NCI-H1105 treated with DMSO at 0.1 percent for 48 hours (cell line): ENCODE data around the gene PDE6B.
"Not testable (repeated sequence)": the region's sequence is repeated elsewhere in the genome, so short reads cannot be mapped to it uniquely, and the experiment has no call there.

ENCODE experiments used
- DNase-seq: peaks from one replicate; lab custom pipeline; 2025; lab: John Stamatoyannopoulos, UW

PDE6B gene

GRCh38 chr4:683247-683897, 58.0 kb downstream of the PDE6B start:
- DNase-seq: no peak

- DNase-seq: no peak
Observed at GRCh38 chr4:683982-684622, 58.7 kb downstream of the PDE6B start.

- DNase-seq: no peak
Observed at GRCh38 chr4:684623-685327, 59.4 kb downstream of the PDE6B start.

- DNase-seq: no peak
Observed at GRCh38 chr4:685679-686412, 60.5 kb downstream of the PDE6B start.

GRCh38 chr4:686413-687040, 61.2 kb downstream of the PDE6B start:
- no peak for DNase-seq

- no peak for DNase-seq
Observed at GRCh38 chr4:687048-687970, 61.9 kb downstream of the PDE6B start.

GRCh38 chr4:687971-688853, 62.8 kb downstream of the PDE6B start:
- no peak for DNase-seq

GRCh38 chr4:688854-689681, 63.7 kb downstream of the PDE6B start, which contains the start of gene SLC49A3:
TSS of gene SLC49A3 (minus strand) at chr4:689151. CDS start at chr4:689127, 24 bp downstream.
- DNase-seq: no peak

GRCh38 chr4:689723-690122, 64.3 kb downstream of the PDE6B start:
- no peak for DNase-seq

GRCh38 chr4:692771-693554, 67.6 kb downstream of the PDE6B start:
- no peak for DNase-seq

- DNase-seq: not testable (repeated sequence)
Observed at GRCh38 chr4:694341-694940, 69.1 kb downstream of the PDE6B start.

- DNase-seq: no peak
Observed at GRCh38 chr4:699816-700580, 74.6 kb downstream of the PDE6B start.

GRCh38 chr4:700587-701264, 75.4 kb downstream of the PDE6B start:
- DNase-seq: no peak

- DNase-seq: no peak
Observed at GRCh38 chr4:702618-703048, 77.3 kb downstream of the PDE6B start.

- DNase-seq: no peak
Observed at GRCh38 chr4:703336-704197, 78.2 kb downstream of the PDE6B start.
